NCI-H82 treated with DMSO at 0.1 percent for 48 hours (cell line): Measurements from ENCODE around the gene PRKCSH.
"Not testable (repeated sequence)": the region's sequence is repeated elsewhere in the genome, so short reads cannot be mapped to it uniquely, and the experiment has no call there.

Experiments
- DNase-seq: peaks from one replicate; lab custom pipeline; 2025; ENCODE audit not compliant: unreplicated experiment; lab: John Stamatoyannopoulos, UW

Gene PRKCSH

GRCh38 chr19:11448410-11448809 is 13.0 kb downstream of the PRKCSH start:
- no peak for DNase-seq

GRCh38 chr19:11448923-11449554 is 13.6 kb downstream of the PRKCSH start:
- DNase-seq, result no peak

GRCh38 chr19:11450570-11451326 is 15.3 kb downstream of the PRKCSH start:
- DNase-seq, result no peak

GRCh38 chr19:11451327-11451870 is 16.0 kb downstream of the PRKCSH start:
- no peak for DNase-seq

GRCh38 chr19:11451871-11452619 is 16.6 kb downstream of the PRKCSH start:
- DNase-seq, result no peak

- no peak for DNase-seq
These were observed 17.3 kb downstream of the PRKCSH start for GRCh38 chr19:11452620-11453310.

GRCh38 chr19:11453468-11454341 is 18.3 kb downstream of the PRKCSH start:
- no peak for DNase-seq

GRCh38 chr19:11455233-11455554 is 19.8 kb downstream of the PRKCSH start:
- not testable (repeated sequence) for DNase-seq

GRCh38 chr19:11456659-11457058 is 21.2 kb downstream of the PRKCSH start:
- no peak for DNase-seq

GRCh38 chr19:11457115-11457514 is 21.7 kb downstream of the PRKCSH start:
- no peak for DNase-seq

GRCh38 chr19:11457831-11458230 is 22.4 kb downstream of the PRKCSH start:
- DNase-seq, result no peak

GRCh38 chr19:11458236-11458900 is 22.9 kb downstream of the PRKCSH start:
- no peak for DNase-seq

- DNase-seq, result not testable (repeated sequence)
These were observed 23.5 kb downstream of the PRKCSH start for GRCh38 chr19:11458912-11459311.

GRCh38 chr19:11460207-11460606 is 24.8 kb downstream of the PRKCSH start:
- DNase-seq, result no peak

- DNase-seq, result no peak
These were observed 26.0 kb downstream of the PRKCSH start for GRCh38 chr19:11461453-11461852.

- DNase-seq, result no peak
These were observed 28.0 kb downstream of the PRKCSH start for GRCh38 chr19:11463391-11463790.

GRCh38 chr19:11464333-11465265 is 29.2 kb downstream of the PRKCSH start:
- DNase-seq, result no peak

- no peak for DNase-seq
These were observed 30.2 kb downstream of the PRKCSH start for GRCh38 chr19:11465600-11465999.
